Measurements from ENCODE around the gene CDON.

The CDON gene

GRCh38 chr11:125956391-125957134, 106.1 kb downstream of the CDON start:
- peak in 15 of 51 donors; percentile 8 to 79 (median 35) for DNase-seq

GRCh38 chr11:125955856-125956255, 106.8 kb downstream of the CDON start:
- DNase-seq, result peak in 1 of 51 donors; percentile 29

- no peak for DNase-seq
Observed at GRCh38 chr11:125954945-125955640, 107.6 kb downstream of the CDON start.

DNA sequence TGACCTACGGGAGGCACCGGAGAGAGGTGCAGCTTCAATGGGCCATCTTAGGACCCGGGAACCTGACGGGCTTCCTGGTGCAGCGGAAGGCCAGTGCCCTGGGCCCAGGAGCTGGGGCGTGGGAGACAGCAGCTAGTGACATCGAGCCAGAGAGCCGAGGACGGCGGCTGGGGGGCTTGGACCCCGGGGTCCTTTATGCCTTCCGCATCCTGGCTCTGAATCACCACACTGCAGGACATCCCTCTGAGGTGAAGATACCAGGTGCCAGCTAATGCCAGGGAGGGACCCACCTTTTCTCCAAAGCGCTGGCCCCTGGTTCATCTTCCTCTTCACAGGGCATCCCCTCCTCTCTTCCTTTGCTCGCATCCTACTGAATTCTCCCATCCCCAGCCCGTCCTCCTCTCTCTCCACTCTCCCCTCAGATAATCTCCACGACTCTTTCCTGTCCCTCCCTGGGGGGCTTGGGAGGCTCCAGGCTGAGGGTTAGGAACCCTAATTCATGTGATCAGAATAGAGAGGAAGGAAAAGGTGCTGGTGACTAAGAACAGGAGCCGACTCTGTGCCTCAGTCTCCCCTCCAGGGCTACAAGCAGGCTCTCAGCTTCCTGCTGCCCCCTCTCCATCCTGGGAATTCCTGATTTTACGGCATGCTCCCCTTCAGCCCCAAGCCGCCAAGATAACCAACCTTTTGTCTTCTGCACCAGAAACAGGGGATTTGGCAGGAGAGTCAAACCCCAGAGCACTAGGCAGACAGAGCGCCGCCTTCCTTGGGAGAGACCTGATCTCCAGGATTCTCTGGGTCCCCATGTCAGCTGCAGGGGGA, 108.3 kb downstream of the CDON start:
- no peak for DNase-seq

- no peak for DNase-seq
Observed at GRCh38 chr11:125953401-125953935, 109.2 kb downstream of the CDON start.

DNA sequence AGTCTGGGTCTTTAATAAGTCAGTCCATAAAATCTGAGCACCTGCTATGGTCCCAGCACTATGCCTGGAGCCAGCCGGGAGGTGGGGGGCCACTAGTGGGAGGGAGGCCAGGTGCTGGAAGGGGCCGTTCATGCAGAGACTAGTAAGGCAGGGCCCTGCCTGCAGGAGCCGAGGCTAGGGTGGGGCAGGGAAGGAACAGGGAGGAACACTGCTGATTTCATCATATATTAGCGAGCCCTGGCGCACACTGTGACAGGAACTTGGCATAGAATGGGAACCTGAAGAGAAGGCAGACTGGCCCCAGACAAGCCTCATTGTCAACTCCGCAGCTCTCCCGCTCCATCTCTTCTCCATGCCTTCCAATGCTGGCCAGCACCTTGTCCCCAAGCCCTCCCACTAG, 109.7 kb downstream of the CDON start:
- no peak for DNase-seq

GRCh38 chr11:125952559-125952958, 110.1 kb downstream of the CDON start:
- no peak for DNase-seq

- no peak for DNase-seq
Observed at GRCh38 chr11:125951731-125952130, 110.9 kb downstream of the CDON start.

- no peak for DNase-seq
Observed at GRCh38 chr11:125950696-125951651, 111.7 kb downstream of the CDON start.

GRCh38 chr11:125950178-125950490, 112.5 kb downstream of the CDON start:
- no peak for DNase-seq

DNA sequence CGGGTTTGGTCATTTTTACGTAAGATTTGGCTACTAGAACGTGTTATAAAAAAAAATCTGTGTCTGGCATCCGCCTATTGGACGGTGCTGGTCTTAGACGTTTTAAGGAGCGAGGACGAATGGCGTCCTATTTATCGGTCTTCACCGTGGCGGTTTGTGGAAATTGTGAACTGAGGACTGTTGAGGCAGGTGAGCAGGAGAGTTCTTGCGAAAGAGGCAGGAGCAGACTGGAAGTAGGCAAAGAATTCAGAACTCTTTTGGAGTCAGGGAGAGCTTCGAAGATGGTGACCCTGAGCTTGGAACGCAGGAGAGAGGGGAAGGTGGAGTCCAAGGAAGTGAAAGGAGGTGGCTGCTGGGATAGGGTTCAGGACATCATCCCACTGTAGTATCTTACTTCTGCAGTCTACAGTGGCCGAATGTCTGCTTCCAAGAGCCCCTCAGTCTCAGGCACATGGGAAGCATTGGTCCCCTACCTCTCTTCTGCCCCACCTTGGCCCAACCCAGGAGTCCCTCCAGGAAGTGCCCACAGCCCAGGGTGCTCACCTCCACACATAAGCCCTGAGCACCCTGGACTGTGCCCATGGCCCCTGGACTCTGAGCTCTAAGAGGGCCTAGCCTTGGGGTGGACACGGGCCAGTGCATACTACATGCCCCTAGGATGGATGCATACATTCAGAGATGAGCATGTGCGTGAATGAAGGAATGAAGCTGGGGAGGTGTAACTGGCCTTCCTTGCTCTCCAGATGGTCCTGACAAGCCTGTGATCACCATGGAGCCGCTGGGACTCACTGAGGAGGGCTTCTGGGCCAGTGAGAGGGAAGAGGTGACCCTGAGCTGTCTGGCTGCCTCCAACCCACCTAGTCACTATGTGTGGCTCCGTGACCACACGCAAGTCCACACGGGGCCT, 113.1 kb downstream of the CDON start:
- DNase-seq, result no peak

GRCh38 chr11:125948278-125949051, 114.2 kb downstream of the CDON start:
- DNase-seq, result no peak

GRCh38 chr11:125947419-125948277, 115.0 kb downstream of the CDON start:
- no peak for DNase-seq

DNA sequence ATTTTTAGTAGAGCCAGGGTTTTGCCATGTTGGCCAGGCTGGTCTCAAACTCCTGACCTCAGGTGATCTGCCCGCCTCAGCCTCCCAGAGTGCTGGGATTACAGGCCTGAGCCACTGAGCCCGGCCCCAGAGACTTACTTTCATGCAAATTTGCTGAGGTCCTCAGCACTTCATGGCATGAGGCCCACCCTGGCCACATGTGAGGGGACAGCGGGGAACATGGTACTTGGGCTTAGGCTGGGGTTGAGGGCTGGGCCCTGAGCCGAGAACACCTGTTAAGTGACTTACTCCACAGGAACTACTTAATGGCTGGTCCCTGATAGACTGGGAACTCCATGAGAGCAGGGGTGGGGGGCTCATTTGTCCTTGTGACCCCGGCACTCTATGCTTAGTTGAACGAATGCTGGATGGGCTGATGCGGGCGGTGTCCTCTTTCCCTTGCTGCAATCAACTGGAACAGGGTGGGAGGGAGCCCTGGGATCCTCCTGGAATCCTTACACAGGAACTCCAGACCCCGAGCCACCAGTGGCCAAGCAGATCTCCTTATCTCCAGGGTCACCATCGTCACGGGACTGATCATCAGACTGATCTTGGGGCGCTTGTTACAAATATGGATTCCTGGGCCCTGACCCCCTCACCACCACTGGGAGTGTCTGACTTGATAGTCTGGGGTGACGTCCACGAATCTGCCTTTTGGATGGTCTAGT, 115.8 kb downstream of the CDON start:
- DNase-seq, result no peak

DNA sequence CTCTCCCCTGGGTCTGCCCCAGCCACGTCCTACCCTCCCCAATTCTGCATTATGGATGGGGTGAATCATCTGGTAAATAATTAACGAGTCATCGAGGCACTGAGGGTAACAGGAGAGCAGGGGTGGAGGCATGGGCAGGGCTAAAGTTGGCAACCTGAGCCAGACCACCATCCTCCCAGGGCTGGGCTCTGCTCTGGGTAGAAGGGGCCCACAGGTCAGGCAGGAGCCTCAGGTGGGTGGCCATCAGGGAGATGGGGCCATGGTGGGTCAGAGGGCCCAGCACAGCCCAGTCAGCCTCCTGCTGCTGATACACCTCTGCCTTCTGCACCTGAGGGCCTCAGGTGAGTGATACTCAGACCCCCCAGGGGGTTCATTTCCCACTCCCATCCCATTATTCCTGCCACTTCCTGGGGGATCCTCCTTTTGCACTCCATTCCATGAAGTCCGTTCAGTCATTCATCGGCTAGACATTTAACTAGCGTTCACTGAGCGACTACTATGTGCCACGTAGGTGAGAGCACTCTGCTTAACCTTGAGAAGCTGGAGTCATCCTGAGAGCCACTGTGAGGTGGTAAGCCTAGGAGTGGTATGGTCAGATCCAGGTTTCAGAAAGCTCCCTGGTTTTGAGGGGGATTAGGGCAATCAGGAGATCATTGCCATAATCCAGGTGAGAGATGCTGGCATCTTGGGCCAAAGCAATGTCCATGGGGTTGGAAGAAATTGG, 116.7 kb downstream of the CDON start, which contains the start of gene VSIG10L2:
TSS of gene VSIG10L2 (plus strand) at position 248 of the 724 bp plus-strand sequence. CDS start at position 260, 12 bp downstream.
- DNase-seq, result no peak

- no peak for DNase-seq
Observed at GRCh38 chr11:125945011-125945796, 117.5 kb downstream of the CDON start.

Measured in hypothalamus (tissue), 51 donors.